ENCODE measurements around the gene HIVEP3.

GRCh38 chr1:41713141-41713540 lies 205.6 kb downstream of the HIVEP3 start:
- no peak for TF ChIP-seq CTCF (IDR thresholded peaks at IDR 0.05)
- no peak for TF ChIP-seq POLR2A (IDR thresholded peaks at IDR 0.05)

Measured in right lobe of liver (tissue), 4 donors.